Prostate gland (tissue), 2 donors: ENCODE measurements around the gene EPN1.

ENCODE experiments used
- POLR2A ChIP-seq: fragments of 450-650 bp; IDR thresholded peaks from one replicate; pipeline ENCODE4 v1.6.1; 2016; ENCODE audit warnings: antibody characterized with exemption, mild to moderate bottlenecking
- POLR2AphosphoS5 ChIP-seq: sonication (generic); formaldehyde crosslinking; IDR thresholded peaks from one replicate; pipeline ENCODE4 v1.6.1; 2017; ENCODE audit warnings: antibody characterized with exemption
- TF ChIP-seq, protein P1 (sequence below), 4 experiments: fragments of 200-600 bp in 2 of 4; fragments of 450-650 bp in 2 of 4; sonication (generic) in 2 of 4; IDR thresholded peaks; 1 replicate in 3 of 4; 2 replicates in 1 of 4; pipeline ENCODE4 v1.5.1; 2016 to 2019; ENCODE audit warnings: antibody characterized with exemption in 4 of 4, mild to moderate bottlenecking in 2 of 4, moderate library complexity in 2 of 4

DNA sequence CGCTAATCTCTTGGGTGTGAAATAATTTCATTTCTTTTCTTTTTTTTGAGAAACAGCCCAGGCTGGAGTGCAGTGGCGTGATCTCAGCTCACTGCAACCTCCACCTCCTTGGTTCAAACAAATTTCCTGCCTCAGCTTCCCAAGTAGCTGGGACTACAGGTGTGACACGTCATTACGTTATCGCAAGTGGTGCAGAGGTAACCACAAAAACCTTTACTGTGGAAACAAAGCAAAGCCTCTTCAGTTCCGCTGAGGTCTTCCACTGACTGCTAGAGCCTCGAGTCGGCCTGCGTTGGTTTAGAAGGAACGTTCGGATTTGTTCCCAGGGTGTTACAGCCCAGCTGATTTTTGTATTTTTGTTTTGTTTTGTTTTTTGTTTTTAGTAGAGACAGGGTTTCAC lies 48.7 kb upstream of the EPN1 start:
- TF ChIP-seq, protein P1, sequence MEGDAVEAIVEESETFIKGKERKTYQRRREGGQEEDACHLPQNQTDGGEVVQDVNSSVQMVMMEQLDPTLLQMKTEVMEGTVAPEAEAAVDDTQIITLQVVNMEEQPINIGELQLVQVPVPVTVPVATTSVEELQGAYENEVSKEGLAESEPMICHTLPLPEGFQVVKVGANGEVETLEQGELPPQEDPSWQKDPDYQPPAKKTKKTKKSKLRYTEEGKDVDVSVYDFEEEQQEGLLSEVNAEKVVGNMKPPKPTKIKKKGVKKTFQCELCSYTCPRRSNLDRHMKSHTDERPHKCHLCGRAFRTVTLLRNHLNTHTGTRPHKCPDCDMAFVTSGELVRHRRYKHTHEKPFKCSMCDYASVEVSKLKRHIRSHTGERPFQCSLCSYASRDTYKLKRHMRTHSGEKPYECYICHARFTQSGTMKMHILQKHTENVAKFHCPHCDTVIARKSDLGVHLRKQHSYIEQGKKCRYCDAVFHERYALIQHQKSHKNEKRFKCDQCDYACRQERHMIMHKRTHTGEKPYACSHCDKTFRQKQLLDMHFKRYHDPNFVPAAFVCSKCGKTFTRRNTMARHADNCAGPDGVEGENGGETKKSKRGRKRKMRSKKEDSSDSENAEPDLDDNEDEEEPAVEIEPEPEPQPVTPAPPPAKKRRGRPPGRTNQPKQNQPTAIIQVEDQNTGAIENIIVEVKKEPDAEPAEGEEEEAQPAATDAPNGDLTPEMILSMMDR (IDR thresholded peaks at IDR 0.05): no peak
- TF ChIP-seq POLR2A (no peak), POLR2AphosphoS5 (no peak)
